Cortex of kidney (tissue), 1 donor: ENCODE results near the gene LHFPL2.

Experiments used
- DNase-seq: peaks from one replicate; lab custom pipeline; 2025; lab: John Stamatoyannopoulos, UW

LHFPL2 gene

GRCh38 chr5:78640662-78641474 lies 7.7 kb downstream of the LHFPL2 start:
- no peak for DNase-seq

GRCh38 chr5:78639791-78640190 lies 8.8 kb downstream of the LHFPL2 start:
- DNase-seq: no peak

- no peak for DNase-seq
These were observed 9.5 kb downstream of the LHFPL2 start for GRCh38 chr5:78638973-78639669.

GRCh38 chr5:78638423-78638822 lies 10.1 kb downstream of the LHFPL2 start:
- no peak for DNase-seq

GRCh38 chr5:78637468-78637867 lies 11.1 kb downstream of the LHFPL2 start:
- DNase-seq: no peak

- DNase-seq: no peak
These were observed 11.9 kb downstream of the LHFPL2 start for GRCh38 chr5:78636682-78637081.

GRCh38 chr5:78634634-78635033 lies 13.9 kb downstream of the LHFPL2 start:
- DNase-seq: no peak

GRCh38 chr5:78634229-78634628 lies 14.3 kb downstream of the LHFPL2 start:
- DNase-seq: no peak

- DNase-seq: no peak
These were observed 14.9 kb downstream of the LHFPL2 start for GRCh38 chr5:78633700-78634099.

- no peak for DNase-seq
These were observed 16.1 kb downstream of the LHFPL2 start for GRCh38 chr5:78632467-78632866.

- no peak for DNase-seq
These were observed 16.6 kb downstream of the LHFPL2 start for GRCh38 chr5:78631931-78632330.

- DNase-seq: no peak
These were observed 18.5 kb downstream of the LHFPL2 start for GRCh38 chr5:78630047-78630446.

GRCh38 chr5:78629624-78630023 lies 18.9 kb downstream of the LHFPL2 start:
- DNase-seq: no peak

GRCh38 chr5:78628270-78628992 lies 20.1 kb downstream of the LHFPL2 start:
- DNase-seq: no peak

GRCh38 chr5:78627766-78628165 lies 20.8 kb downstream of the LHFPL2 start:
- DNase-seq: no peak

- DNase-seq: no peak
These were observed 21.4 kb downstream of the LHFPL2 start for GRCh38 chr5:78627175-78627574.

GRCh38 chr5:78626009-78626571 lies 22.5 kb downstream of the LHFPL2 start:
- DNase-seq: no peak

GRCh38 chr5:78624992-78625391 lies 23.6 kb downstream of the LHFPL2 start:
- DNase-seq: no peak

- no peak for DNase-seq
These were observed 24.5 kb downstream of the LHFPL2 start for GRCh38 chr5:78624011-78624541.

- DNase-seq: no peak
These were observed 26.1 kb downstream of the LHFPL2 start for GRCh38 chr5:78622302-78622971.

GRCh38 chr5:78621291-78621738 lies 27.3 kb downstream of the LHFPL2 start:
- no peak for DNase-seq
